ENCODE data around the gene COG5. TPM values are rescaled to one million over a fixed set of nuclear protein-coding genes. Genes with fewer than 3 reads are reported as not detected.

The COG5 gene
- polyA plus RNA-seq, 1 of the 3 experiments (the other 2 are of a cell fraction), result 21.2 TPM

- POLR2A ChIA-PET, result no interaction called here
- Histone ChIP-seq H3K4me2 (no peak overlapping the region), H3K9me3 (0 out of 2 replicates have a peak, but pooled peaks cover 4% of the 10 kb centered on the region), H3K27ac (ENCODE audit: low read depth in 2 of 2, low read length in 1 of 2) (no peak overlapping the region), H2AFZ (ENCODE audit: low read depth) (no peak overlapping the region), H3K4me1 (ENCODE audit: control insufficient read depth in 1 of 2, insufficient read depth in 2 of 2, low read depth in 1 of 2, low read length in 1 of 2) (no peaks in the 10 kb centered on the region), H3K79me2 (ENCODE audit: insufficient read depth) (no peaks in the 10 kb centered on the region), H4K20me1 (ENCODE audit: insufficient read depth) (no peaks in the 10 kb centered on the region), H3K9me2 (no peaks in the 10 kb centered on the region), H3K27me3 (ENCODE audit: insufficient read depth) (no peaks in the 10 kb centered on the region), H3F3A (replicated peaks; ENCODE audit: insufficient read depth) (no peaks in the 10 kb centered on the region), H3K4me3 (ENCODE audit: low read depth in 2 of 2, low read length in 1 of 2) (no peak overlapping the region), H3K9ac (no peak overlapping the region), H3K36me3 (replicated peaks in 1 of 2; ENCODE audit: control insufficient read depth in 1 of 2, insufficient read depth in 2 of 2, low read length in 1 of 2) (peaks cover 0 to 33% of the 10 kb centered on the region in 2 experiments)
- no peak for DNase-seq
- TF ChIP-seq SIN3A (IDR thresholded peaks at IDR 0.05; ENCODE audit: borderline replicate concordance, low read depth, low read length) (no peak), RXRA (IDR thresholded peaks at IDR 0.05; ENCODE audit: borderline replicate concordance, low read depth) (no peak), USF1 (IDR thresholded peaks at IDR 0.05; ENCODE audit: borderline replicate concordance, low read depth) (no peak), GABPA (IDR thresholded peaks at IDR 0.05; ENCODE audit: low read depth) (no peak), YY1 (IDR thresholded peaks at IDR 0.05; ENCODE audit: low read depth) (no peak), POLR2AphosphoS5 (IDR thresholded peaks at IDR 0.05; ENCODE audit: low read depth, low read length) (no peak), TEAD4 (IDR thresholded peaks at IDR 0.05; ENCODE audit: borderline replicate concordance, insufficient read depth) (no peak), ELF1 (IDR thresholded peaks at IDR 0.05) (no peak), CTCF (IDR thresholded peaks at IDR 0.05) (no peak), JUND (IDR thresholded peaks at IDR 0.05) (no peak), NFIC (IDR thresholded peaks at IDR 0.05; ENCODE audit: borderline replicate concordance) (no peak), USF2 (IDR thresholded peaks at IDR 0.05; ENCODE audit: borderline replicate concordance, low read depth, low read length) (no peak), FOXM1 (IDR thresholded peaks at IDR 0.05; ENCODE audit: low read depth) (no peak), MAX (IDR thresholded peaks at IDR 0.05; ENCODE audit: low read depth) (no peak), FOSL2 (IDR thresholded peaks at IDR 0.05; ENCODE audit: borderline replicate concordance, low read depth) (no peak)
- CTCF ChIA-PET, result no interaction called here
- 96% methylated on average over 2 of the region's 2 CpGs for WGBS (ENCODE audit: low lambda C conversion rate)
Observed at GRCh38 chr7:107292591-107292990, 271.1 kb downstream of the COG5 start.

- 100% methylated on average over 1 of the region's 1 CpG for WGBS (ENCODE audit: low lambda C conversion rate)
- H3K4me1 ChIP-seq (ENCODE audit: control insufficient read depth in 1 of 2, insufficient read depth in 2 of 2, low read depth in 1 of 2, low read length in 1 of 2), result no peaks in the 10 kb centered on the region
- H3K79me2 ChIP-seq (ENCODE audit: insufficient read depth), result no peaks in the 10 kb centered on the region
- H3K4me3 ChIP-seq (ENCODE audit: low read depth in 2 of 2, low read length in 1 of 2), result no peak overlapping the region
- 0 out of 2 replicates have a peak, but pooled peaks cover 4% of the 10 kb centered on the region for H3K9me3 ChIP-seq
- no peak overlapping the region for H2AFZ ChIP-seq (ENCODE audit: low read depth)
- POLR2A ChIA-PET, result no interaction called here
- CTCF ChIA-PET, result interaction anchor here (1.5 kb wide), 1 partner anchor 96 kb away, joined by 4 read pairs; no protein-coding TSS in a partner anchor
- no peak overlapping the region for H3K4me2 ChIP-seq
- peaks cover 0 to 33% of the 10 kb centered on the region in 2 experiments for H3K36me3 ChIP-seq (replicated peaks in 1 of 2; ENCODE audit: control insufficient read depth in 1 of 2, insufficient read depth in 2 of 2, low read length in 1 of 2)
- H3K27me3 ChIP-seq (ENCODE audit: insufficient read depth), result no peaks in the 10 kb centered on the region
- H3K27ac ChIP-seq (ENCODE audit: low read depth in 2 of 2, low read length in 1 of 2), result no peak overlapping the region
- no peaks in the 10 kb centered on the region for H3K9me2 ChIP-seq
- DNase-seq, result no peak
- H3F3A ChIP-seq (replicated peaks; ENCODE audit: insufficient read depth), result no peaks in the 10 kb centered on the region
- H3K9ac ChIP-seq, result no peak overlapping the region
- no peaks in the 10 kb centered on the region for H4K20me1 ChIP-seq (ENCODE audit: insufficient read depth)
- TF ChIP-seq YY1 (IDR thresholded peaks at IDR 0.05; ENCODE audit: low read depth) (no peak), FOXM1 (IDR thresholded peaks at IDR 0.05; ENCODE audit: low read depth) (no peak), FOXJ3 (CRISPR knock-in tag; IDR thresholded peaks at IDR 0.05) (no peak), MAX (IDR thresholded peaks at IDR 0.05; ENCODE audit: low read depth) (no peak), SMC3 (IDR thresholded peaks at IDR 0.05; ENCODE audit: low read depth, low read length) (no peak), USF2 (IDR thresholded peaks at IDR 0.05; ENCODE audit: borderline replicate concordance, low read depth, low read length) (no peak), CTCF (IDR thresholded peaks at IDR 0.05) (no peak), CHD2 (IDR thresholded peaks at IDR 0.05; ENCODE audit: low read length, partially characterized antibody) (no peak), RAD21 (IDR thresholded peaks at IDR 0.05; ENCODE audit: low read length) (no peak), NFIC (IDR thresholded peaks at IDR 0.05; ENCODE audit: borderline replicate concordance) (no peak)
Observed at GRCh38 chr7:107291434-107291833, 272.3 kb downstream of the COG5 start.

Data from SK-N-SH (cell line).